Fibroblast of villous mesenchyme (primary cell): ENCODE data around the gene FGD4. TPM values are rescaled to one million over a fixed set of nuclear protein-coding genes. Genes with fewer than 3 reads are reported as not detected.
"Not testable (repeated sequence)": the region's sequence is repeated elsewhere in the genome, so short reads cannot be mapped to it uniquely, and the experiment has no call there.

Source experiments
- DNase-seq: peaks from one replicate; pipeline ENCODE4 v3.0.0-alpha.2; 2010; ENCODE audit warnings: low read depth
- H3K4me3 ChIP-seq: 2 replicates; pipeline ENCODE4 v1.5.1; 2011; ENCODE audit warnings: low read depth, mild to moderate bottlenecking, low read length
- CTCF ChIP-seq: IDR thresholded peaks from 2 replicates; pipeline ENCODE4 v1.5.1; 2012; ENCODE audit warnings: low read depth, mild to moderate bottlenecking, low read length; ENCODE audit not compliant: insufficient read depth
- total RNA-seq: library from RNA; depleted of rRNA; stranded (reverse); fragments of >200 nt; gene quantifications from 2 replicates; pipeline ENCODE4 v1.2.3, GENCODE V29; 2012

FGD4 gene
- total RNA-seq, 1 donor: 4.7 TPM

DNA sequence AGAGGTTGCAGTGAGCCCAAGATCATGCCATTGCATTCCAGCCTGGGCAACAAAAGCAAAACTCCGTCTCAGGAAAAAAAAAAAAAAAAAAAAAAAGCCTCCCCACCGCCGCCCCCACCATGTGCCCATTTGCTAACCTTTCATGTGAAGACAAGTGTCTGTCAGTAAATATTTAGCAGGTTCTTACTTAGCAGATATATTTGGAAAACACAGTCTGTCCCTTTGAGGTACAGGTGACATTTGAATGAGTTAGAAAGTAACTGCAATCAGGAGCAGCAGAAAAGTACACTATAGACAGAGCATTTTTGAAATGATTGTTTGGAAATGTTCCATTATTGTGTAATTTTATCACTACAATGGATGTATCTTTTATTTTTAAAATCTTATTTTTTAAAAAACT, 119.7 kb downstream of the FGD4 start:
- DNase-seq: no peak
- no peak for TF ChIP-seq CTCF
- no peak overlapping the region for H3K4me3 ChIP-seq

GRCh38 chr12:32522331-32523221, 123.2 kb downstream of the FGD4 start:
- TF ChIP-seq CTCF: no peak
- DNase-seq: no peak
- H3K4me3 ChIP-seq: no peak overlapping the region

- not testable (repeated sequence) for H3K4me3 ChIP-seq, DNase-seq
Observed at GRCh38 chr12:32525802-32526201, 126.4 kb downstream of the FGD4 start.

DNA sequence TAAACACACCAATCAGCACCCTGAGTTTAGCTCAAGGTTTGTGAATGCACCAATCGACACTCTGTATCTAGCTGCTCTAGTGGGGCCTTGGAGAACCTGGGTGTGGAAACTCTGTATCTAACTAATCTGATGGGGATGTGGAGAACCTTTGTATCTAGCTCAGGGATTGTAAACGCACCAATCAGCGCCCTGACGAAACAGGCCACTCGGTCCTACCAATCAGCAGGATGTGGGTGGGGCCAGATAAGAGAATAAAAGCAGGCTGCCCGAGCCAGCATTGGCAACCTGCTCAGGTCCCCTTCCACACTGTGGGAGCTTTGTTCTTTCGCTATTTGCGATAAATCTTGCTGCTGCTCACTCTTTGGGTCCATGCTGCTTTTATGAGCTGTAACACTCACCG, 127.0 kb downstream of the FGD4 start:
- not testable (repeated sequence) for DNase-seq, H3K4me3 ChIP-seq

GRCh38 chr12:32532422-32532821, 133.1 kb downstream of the FGD4 start:
- H3K4me3 ChIP-seq: no peak overlapping the region
- no peak for TF ChIP-seq CTCF
- DNase-seq: no peak

GRCh38 chr12:32532951-32533350, 133.6 kb downstream of the FGD4 start:
- DNase-seq: no peak
- H3K4me3 ChIP-seq: no peak overlapping the region
- TF ChIP-seq CTCF: no peak

- not testable (repeated sequence) for DNase-seq, H3K4me3 ChIP-seq
Observed at GRCh38 chr12:32533506-32533905, 134.1 kb downstream of the FGD4 start.

DNA sequence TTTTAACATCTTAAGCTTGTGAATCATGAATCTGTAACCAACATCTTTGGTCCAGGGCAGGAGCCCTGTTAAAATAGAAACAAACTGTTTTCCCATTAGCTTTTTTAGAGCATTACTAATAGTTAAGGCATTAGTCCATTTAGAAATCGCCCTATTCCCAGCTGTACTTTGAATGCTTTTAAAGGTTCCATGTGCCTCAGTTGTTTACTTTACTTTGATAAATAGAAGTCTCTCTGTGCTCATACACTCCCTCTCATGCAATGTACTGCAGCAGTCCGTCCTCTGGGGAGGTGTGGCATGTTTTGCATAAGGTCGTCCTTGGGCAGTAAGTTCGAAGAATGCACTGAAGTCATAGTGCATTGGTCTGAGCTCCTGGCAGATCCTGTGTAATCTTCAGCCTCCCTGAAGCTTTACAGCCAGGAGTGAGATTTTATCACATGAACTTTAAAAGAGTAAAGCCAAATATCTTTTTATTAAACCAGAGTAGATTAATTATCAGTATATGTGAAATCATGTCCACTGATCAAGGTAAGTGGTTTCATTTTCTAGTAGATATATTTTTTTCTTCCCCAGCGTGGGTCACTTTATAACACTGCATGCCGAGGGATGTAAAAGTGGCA, 134.7 kb downstream of the FGD4 start:
- no peak for TF ChIP-seq CTCF
- peak overlapping the region; percentile 44 for H3K4me3 ChIP-seq

More for the DNA sequence above, 134.7 kb downstream of the FGD4 start:
- DNase-seq: peak; percentile 98
